Measurements from ENCODE around the gene MAMSTR. TPM values are rescaled to one million over a fixed set of nuclear protein-coding genes. Genes with fewer than 3 reads are reported as not detected.

The MAMSTR gene
- total and polyA plus RNA-seq, 2 of the 4 experiments (the other 2 are of a cell fraction) = 0.18 to 1.9 TPM

DNA sequence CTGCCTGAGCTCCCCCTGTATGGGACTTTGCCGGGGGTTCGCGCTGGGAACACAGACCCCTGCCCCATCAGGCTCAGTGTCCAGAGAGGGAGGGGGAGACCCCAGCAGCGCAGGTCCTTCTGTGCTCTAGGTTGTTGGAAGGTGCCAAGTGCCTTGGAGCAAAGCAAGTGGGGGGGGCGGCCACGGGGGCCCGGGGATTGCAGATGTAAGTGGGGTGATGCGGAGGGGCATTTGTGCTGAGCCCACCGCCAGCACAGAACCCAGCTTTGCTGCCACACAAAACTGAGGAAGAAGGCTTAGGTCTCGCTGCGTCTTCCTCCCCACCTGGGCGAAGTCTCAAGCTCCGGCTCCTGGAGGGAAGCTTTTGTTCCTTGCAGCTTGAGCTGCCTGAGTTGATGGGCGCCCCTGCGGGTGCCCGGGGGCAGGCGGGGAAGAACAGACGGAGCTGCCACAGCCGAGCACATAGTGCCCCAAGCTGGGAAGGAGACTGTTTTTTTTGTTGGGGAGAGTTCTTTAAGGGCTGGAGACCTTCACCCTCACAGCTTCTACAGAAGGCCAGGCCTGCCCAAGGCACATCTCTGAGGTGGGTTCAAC, 45.2 kb downstream of the MAMSTR start:
- no peak for ATAC-seq (ENCODE audit: low read depth)
- H3K36me3 ChIP-seq (ENCODE audit: control insufficient read depth, insufficient read depth, low read length) = no peaks in the 10 kb centered on the region
- H3K4me2 ChIP-seq (ENCODE audit: low read depth, low read length) = no peak overlapping the region
- no peak overlapping the region for H3K27ac ChIP-seq (ENCODE audit: insufficient read depth, low read length)
- no peak overlapping the region for H3K14ac ChIP-seq (replicated peaks; ENCODE audit: low read depth, low read length)
- no peak overlapping the region for H2BK120ac ChIP-seq (ENCODE audit: low read depth, low read length)
- dilution Hi-C loops (cut with HindIII; ENCODE audit: low sequenced_read_pairs, unreplicated experiment) (no loop called here), intact Hi-C loops (cut with micrococcal nuclease) (loop anchor here (2.0 kb wide), 1 partner anchor 40 kb away; no protein-coding TSS in a partner anchor), in situ Hi-C loops (cut with MboI; ENCODE audit: low sequenced_read_pairs) (no loop called here)
- no peak overlapping the region for H2BK15ac ChIP-seq (ENCODE audit: low read depth, low read length)
- H2AK9ac ChIP-seq (replicated peaks; ENCODE audit: low read depth, low read length, poor library complexity) = no peak overlapping the region
- no peak overlapping the region for H2BK5ac ChIP-seq (ENCODE audit: low read depth, low read length, poor library complexity, severe bottlenecking)
- no peak for DNase-seq
- no peak overlapping the region for H4K8ac ChIP-seq (ENCODE audit: low read depth in 2 of 2, low read length in 2 of 2)
- TF ChIP-seq POLR2A (IDR thresholded peaks at IDR 0.05; ENCODE audit: low read depth, low read length) (no peak), CEBPB (IDR thresholded peaks at IDR 0.05; ENCODE audit: low read depth, low read length) (no peak), SMC3 (IDR thresholded peaks at IDR 0.05; ENCODE audit: low read depth, low read length) (no peak), FOS (IDR thresholded peaks at IDR 0.05; ENCODE audit: low read depth, low read length) (no peak), MAFK (IDR thresholded peaks at IDR 0.05; ENCODE audit: low read depth, low read length) (no peak), MAZ (IDR thresholded peaks at IDR 0.05; ENCODE audit: borderline replicate concordance, low read depth, low read length) (no peak), MXI1 (IDR thresholded peaks at IDR 0.05; ENCODE audit: borderline replicate concordance, low read depth, low read length) (no peak), CHD1 (IDR thresholded peaks at IDR 0.05; ENCODE audit: low read depth, low read length) (no peak), RAD21 (IDR thresholded peaks at IDR 0.05; ENCODE audit: low read length) (no peak), RCOR1 (IDR thresholded peaks at IDR 0.05; ENCODE audit: insufficient replicate concordance, low read length) (no peak)
- TF ChIP-seq, protein P1, sequence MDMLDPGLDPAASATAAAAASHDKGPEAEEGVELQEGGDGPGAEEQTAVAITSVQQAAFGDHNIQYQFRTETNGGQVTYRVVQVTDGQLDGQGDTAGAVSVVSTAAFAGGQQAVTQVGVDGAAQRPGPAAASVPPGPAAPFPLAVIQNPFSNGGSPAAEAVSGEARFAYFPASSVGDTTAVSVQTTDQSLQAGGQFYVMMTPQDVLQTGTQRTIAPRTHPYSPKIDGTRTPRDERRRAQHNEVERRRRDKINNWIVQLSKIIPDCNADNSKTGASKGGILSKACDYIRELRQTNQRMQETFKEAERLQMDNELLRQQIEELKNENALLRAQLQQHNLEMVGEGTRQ (IDR thresholded peaks at IDR 0.05; ENCODE audit: low read depth, low read length) = no peak
- TF ChIP-seq, protein P2, sequence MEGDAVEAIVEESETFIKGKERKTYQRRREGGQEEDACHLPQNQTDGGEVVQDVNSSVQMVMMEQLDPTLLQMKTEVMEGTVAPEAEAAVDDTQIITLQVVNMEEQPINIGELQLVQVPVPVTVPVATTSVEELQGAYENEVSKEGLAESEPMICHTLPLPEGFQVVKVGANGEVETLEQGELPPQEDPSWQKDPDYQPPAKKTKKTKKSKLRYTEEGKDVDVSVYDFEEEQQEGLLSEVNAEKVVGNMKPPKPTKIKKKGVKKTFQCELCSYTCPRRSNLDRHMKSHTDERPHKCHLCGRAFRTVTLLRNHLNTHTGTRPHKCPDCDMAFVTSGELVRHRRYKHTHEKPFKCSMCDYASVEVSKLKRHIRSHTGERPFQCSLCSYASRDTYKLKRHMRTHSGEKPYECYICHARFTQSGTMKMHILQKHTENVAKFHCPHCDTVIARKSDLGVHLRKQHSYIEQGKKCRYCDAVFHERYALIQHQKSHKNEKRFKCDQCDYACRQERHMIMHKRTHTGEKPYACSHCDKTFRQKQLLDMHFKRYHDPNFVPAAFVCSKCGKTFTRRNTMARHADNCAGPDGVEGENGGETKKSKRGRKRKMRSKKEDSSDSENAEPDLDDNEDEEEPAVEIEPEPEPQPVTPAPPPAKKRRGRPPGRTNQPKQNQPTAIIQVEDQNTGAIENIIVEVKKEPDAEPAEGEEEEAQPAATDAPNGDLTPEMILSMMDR (conservative IDR thresholded peaks at IDR 0.05; ENCODE audit: low read depth, low read length) = no peak
- no peak overlapping the region for H3K56ac ChIP-seq (ENCODE audit: extremely low read depth, insufficient read depth, low read length)
- H3K4me3 ChIP-seq (ENCODE audit: insufficient read depth, low read depth, low read length) = no peak overlapping the region
- H3K27me3 ChIP-seq (ENCODE audit: control insufficient read depth, insufficient read depth, low read length) = peaks cover 9% of the 10 kb centered on the region; the same call in 1 of the 2 replicates
- BruUV-seq (replicated peaks) = no TSS peak
- no peaks in the 10 kb centered on the region for H3K9me3 ChIP-seq (ENCODE audit: control insufficient read depth, insufficient read depth, low read length)
- H3K4me1 ChIP-seq (ENCODE audit: control insufficient read depth, insufficient read depth, low read length) = no peaks in the 10 kb centered on the region
- H3K9me1 ChIP-seq (ENCODE audit: insufficient read depth, low read length) = no peaks in the 10 kb centered on the region
- H4K20me1 ChIP-seq (ENCODE audit: insufficient read depth, low read length) = no peaks in the 10 kb centered on the region
- POLR2A ChIA-PET (ENCODE audit: unreplicated experiment) = no interaction called here
- H4K5ac ChIP-seq (ENCODE audit: low read depth, low read length) = no peak overlapping the region
- no peak overlapping the region for H3K9ac ChIP-seq (ENCODE audit: low read depth, low read length)
- H4K91ac ChIP-seq (ENCODE audit: insufficient read depth, low read depth, low read length) = no peak overlapping the region
- H3K79me1 ChIP-seq (ENCODE audit: low read depth in 1 of 2, low read length in 2 of 2) = no peaks in the 10 kb centered on the region
- no peak overlapping the region for H3K4ac ChIP-seq (ENCODE audit: low read depth, low read length)
- no peak overlapping the region for H2AFZ ChIP-seq (replicated peaks; ENCODE audit: low read length, poor library complexity)
- no peak overlapping the region for H3K18ac ChIP-seq (ENCODE audit: low read depth, low read length)
- 81% methylated on average over 3 of the region's 19 CpGs; no CpG with 5 or more reads in 1 of the 2 experiments for WGBS, 2 experiments (ENCODE audit: extremely low coverage in 2 of 2, insufficient read length in 1 of 2)
- no peak overlapping the region for H2BK20ac ChIP-seq (ENCODE audit: low read depth, low read length)
- H3K23ac ChIP-seq (ENCODE audit: low read depth, low read length) = no peak overlapping the region
- no peak overlapping the region for H2AK5ac ChIP-seq (ENCODE audit: low read depth, low read length)
- CTCF ChIA-PET = no interaction called here
